SH-SY5Y (cell line): Measurements from ENCODE around the gene PTCH1.

ENCODE experiments used
- GATA2 ChIP-seq: IDR thresholded peaks from 2 replicates; pipeline ENCODE4 v1.6.1; 2011; ENCODE audit warnings: mild to moderate bottlenecking, low read depth, low read length
- GATA3 ChIP-seq: IDR thresholded peaks from 2 replicates; pipeline ENCODE4 v1.6.1; 2011; ENCODE audit warnings: low read depth, mild to moderate bottlenecking, low read length, moderate library complexity

DNA sequence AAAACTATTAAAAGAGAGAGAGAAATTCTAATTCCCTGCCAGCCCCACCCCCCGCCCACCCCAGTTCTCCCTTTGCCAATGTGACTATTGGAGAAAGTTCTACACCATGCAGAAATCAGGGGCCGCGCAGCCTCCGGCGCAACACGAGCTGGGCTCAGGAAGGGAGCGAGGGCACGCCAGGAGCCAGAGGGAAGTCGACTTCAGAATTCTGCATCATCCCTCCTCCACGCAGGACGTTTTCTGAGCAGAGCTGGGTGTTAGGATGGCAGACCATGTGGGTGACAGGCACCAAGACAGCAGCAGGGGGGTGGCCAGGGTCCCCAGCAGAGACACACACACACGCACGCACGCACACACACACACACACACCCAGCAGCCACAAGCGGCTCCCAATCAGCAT is 72.6 kb downstream of the PTCH1 start:
- no peak for TF ChIP-seq GATA2
- no peak for TF ChIP-seq GATA3
